DMS53 (cell line): Measurements from ENCODE around the gene TIMMDC1.
"Not testable (repeated sequence)": the region's sequence is repeated elsewhere in the genome, so short reads cannot be mapped to it uniquely, and the experiment has no call there.

Source experiments
- DNase-seq: peaks from one replicate; lab custom pipeline; 2025; lab: John Stamatoyannopoulos, UW

Gene TIMMDC1

GRCh38 chr3:119510690-119511089 is 12.3 kb downstream of the TIMMDC1 start:
- DNase-seq: no peak

GRCh38 chr3:119514637-119515036 is 16.3 kb downstream of the TIMMDC1 start:
- DNase-seq: no peak

GRCh38 chr3:119517112-119517511 is 18.8 kb downstream of the TIMMDC1 start:
- no peak for DNase-seq

GRCh38 chr3:119518026-119518425 is 19.7 kb downstream of the TIMMDC1 start:
- no peak for DNase-seq

GRCh38 chr3:119524931-119525662 is 26.8 kb downstream of the TIMMDC1 start:
- DNase-seq: peak; percentile 12

- DNase-seq: no peak
Measured at GRCh38 chr3:119527714-119528113, 29.4 kb downstream of the TIMMDC1 start.

- no peak for DNase-seq
Measured at GRCh38 chr3:119529883-119530282, 31.5 kb downstream of the TIMMDC1 start.

- DNase-seq: no peak
Measured at GRCh38 chr3:119530456-119530855, 32.1 kb downstream of the TIMMDC1 start.

GRCh38 chr3:119531151-119531550 is 32.8 kb downstream of the TIMMDC1 start:
- DNase-seq: no peak

- DNase-seq: no peak
Measured at GRCh38 chr3:119534296-119534695, 35.9 kb downstream of the TIMMDC1 start.

GRCh38 chr3:119536757-119537156 is 38.4 kb downstream of the TIMMDC1 start:
- DNase-seq: peak; percentile 27

GRCh38 chr3:119538772-119539171 is 40.4 kb downstream of the TIMMDC1 start:
- no peak for DNase-seq

GRCh38 chr3:119541547-119541946 is 43.2 kb downstream of the TIMMDC1 start:
- no peak for DNase-seq

GRCh38 chr3:119542168-119542767 is 43.9 kb downstream of the TIMMDC1 start:
- DNase-seq: no peak

GRCh38 chr3:119543147-119543546 is 44.8 kb downstream of the TIMMDC1 start:
- no peak for DNase-seq

- DNase-seq: no peak
Measured at GRCh38 chr3:119547227-119547626, 48.9 kb downstream of the TIMMDC1 start.

GRCh38 chr3:119548341-119548740 is 50.0 kb downstream of the TIMMDC1 start:
- DNase-seq: no peak

GRCh38 chr3:119550192-119550910 is 52.0 kb downstream of the TIMMDC1 start:
- no peak for DNase-seq

- no peak for DNase-seq
Measured at GRCh38 chr3:119551598-119551997, 53.3 kb downstream of the TIMMDC1 start.

- DNase-seq: not testable (repeated sequence)
Measured at GRCh38 chr3:119552928-119553327, 54.6 kb downstream of the TIMMDC1 start.

GRCh38 chr3:119553823-119554415 is 55.6 kb downstream of the TIMMDC1 start:
- no peak for DNase-seq

- DNase-seq: no peak
Measured at GRCh38 chr3:119555309-119555735, 57.0 kb downstream of the TIMMDC1 start.

- no peak for DNase-seq
Measured at GRCh38 chr3:119555929-119556328, 57.6 kb downstream of the TIMMDC1 start.
